Chondrocyte (in vitro differentiated cells): ENCODE data around the gene TM7SF2. TPM values are rescaled to one million over a fixed set of nuclear protein-coding genes. Genes with fewer than 3 reads are reported as not detected.

Source experiments
- DNase-seq: peaks from one replicate; pipeline ENCODE4 v3.0.0; 2021; ENCODE audit warnings: mixed read lengths, low spot score
- H3K27ac Mint-ChIP-seq: one replicate; pipeline ENCODE4 v1.8.0; 2021; ENCODE audit warnings: mild to moderate bottlenecking, moderate library complexity, mixed read lengths; ENCODE audit not compliant: unreplicated experiment
- H3K27me3 Mint-ChIP-seq: 2 replicates; pipeline ENCODE4 v1.8.0; 2021; ENCODE audit warnings: low read depth, mixed read lengths
- H3K36me3 Mint-ChIP-seq: 2 replicates; pipeline ENCODE4 v1.8.0; 2021; ENCODE audit warnings: low read depth, mixed read lengths
- H3K4me1 Mint-ChIP-seq: 2 replicates; pipeline ENCODE4 v1.8.0; 2021; ENCODE audit warnings: low read depth, mild to moderate bottlenecking, mixed read lengths
- H3K4me3 Mint-ChIP-seq: one replicate; pipeline ENCODE4 v1.8.0; 2021; ENCODE audit warnings: mild to moderate bottlenecking, moderate library complexity, mixed read lengths; ENCODE audit not compliant: unreplicated experiment
- H3K9me3 Mint-ChIP-seq: 2 replicates; pipeline ENCODE4 v1.8.0; 2021; ENCODE audit warnings: low read depth, mixed read lengths
- CTCF ChIP-seq: fragments of 200-600 bp; sonication (generic); IDR thresholded peaks from 2 replicates; pipeline ENCODE4 v1.5.0; 2021; ENCODE audit warnings: antibody characterized with exemption, mild to moderate bottlenecking, moderate library complexity
- total RNA-seq: library from RNA; stranded (reverse); gene quantifications from 3 replicates; pipeline ENCODE4 v1.2.1, GENCODE V29; 2021

TM7SF2 gene
- total RNA-seq, 1 donor from 2014 or later = 10.7 TPM

GRCh38 chr11:65100674-65101350, 10.9 kb upstream of the TM7SF2 start:
- peak; percentile 43 for TF ChIP-seq CTCF
- no peak for DNase-seq
- Mint-ChIP-seq H3K36me3 (peaks cover 1% of the 10 kb centered on the region), H3K27ac (no peak overlapping the region), H3K4me3 (no peak overlapping the region), H3K4me1 (peaks cover 34% of the 10 kb centered on the region), H3K27me3 (no peaks in the 10 kb centered on the region), H3K9me3 (no peaks in the 10 kb centered on the region)

GRCh38 chr11:65102142-65103095, 9.3 kb upstream of the TM7SF2 start:
- TF ChIP-seq CTCF = no peak
- no peaks in the 10 kb centered on the region for H3K9me3 Mint-ChIP-seq
- no peak overlapping the region for H3K4me3 Mint-ChIP-seq
- peak overlapping the region; percentile 77 for H3K27ac Mint-ChIP-seq
- no peak for DNase-seq
- peaks cover 25% of the 10 kb centered on the region for H3K4me1 Mint-ChIP-seq
- no peaks in the 10 kb centered on the region for H3K27me3 Mint-ChIP-seq
- H3K36me3 Mint-ChIP-seq = peaks cover 1% of the 10 kb centered on the region

GRCh38 chr11:65103476-65103875, 8.2 kb upstream of the TM7SF2 start:
- H3K4me3 Mint-ChIP-seq = no peak overlapping the region

GRCh38 chr11:65104628-65105027, 7.0 kb upstream of the TM7SF2 start:
- no peaks in the 10 kb centered on the region for H3K27me3 Mint-ChIP-seq
- H3K36me3 Mint-ChIP-seq = peaks cover 3% of the 10 kb centered on the region
- no peak overlapping the region for H3K27ac Mint-ChIP-seq
- DNase-seq = no peak
- no peak overlapping the region for H3K4me3 Mint-ChIP-seq
- H3K9me3 Mint-ChIP-seq = no peaks in the 10 kb centered on the region
- peaks cover 22% of the 10 kb centered on the region for H3K4me1 Mint-ChIP-seq
- TF ChIP-seq CTCF = no peak

More at GRCh38 chr11:65103476-65103875, 8.2 kb upstream of the TM7SF2 start:
- Mint-ChIP-seq H3K9me3 (no peaks in the 10 kb centered on the region), H3K36me3 (peaks cover 1% of the 10 kb centered on the region), H3K4me1 (peaks cover 22% of the 10 kb centered on the region), H3K27ac (no peak overlapping the region), H3K27me3 (no peaks in the 10 kb centered on the region)
- no peak for DNase-seq
- TF ChIP-seq CTCF = no peak

GRCh38 chr11:65107078-65107477, 4.6 kb upstream of the TM7SF2 start:
- no peaks in the 10 kb centered on the region for H3K27me3 Mint-ChIP-seq
- peaks cover 3% of the 10 kb centered on the region for H3K36me3 Mint-ChIP-seq
- no peak overlapping the region for H3K27ac Mint-ChIP-seq
- TF ChIP-seq CTCF = no peak
- peaks cover 25% of the 10 kb centered on the region for H3K4me1 Mint-ChIP-seq
- no peak for DNase-seq
- H3K4me3 Mint-ChIP-seq = no peak overlapping the region
- no peaks in the 10 kb centered on the region for H3K9me3 Mint-ChIP-seq
